ENCODE results near the gene SNX1. TPM values are rescaled to one million over a fixed set of nuclear protein-coding genes. Genes with fewer than 3 reads are reported as not detected.
"Not testable (repeated sequence)": the region's sequence is repeated elsewhere in the genome, so short reads cannot be mapped to it uniquely, and the experiment has no call there.

Gene SNX1
- total RNA-seq, 1 donor from 2014 or later = 87.7 TPM

GRCh38 chr15:64071931-64072765 lies 23.6 kb upstream of the SNX1 start:
- FAIRE-seq = no peak
- Histone ChIP-seq H3K27ac (ENCODE audit: low read depth, low read length) (peak overlapping the region; percentile 26), H3K4me2 (ENCODE audit: low read length) (peak overlapping the region; percentile 27), H3K9ac (ENCODE audit: low read length) (no peak overlapping the region), H3K27me3 (ENCODE audit: insufficient read depth, low read length) (no peaks in the 10 kb centered on the region), H3K9me3 (ENCODE audit: insufficient read depth, low read depth, low read length) (no peaks in the 10 kb centered on the region), H3K4me1 (ENCODE audit: insufficient read depth, low read length) (peaks cover 14% of the 10 kb centered on the region), H3K36me3 (ENCODE audit: insufficient read depth, low read length) (peaks cover 4% of the 10 kb centered on the region), H4K20me1 (ENCODE audit: insufficient read depth, low read length) (peaks cover 4% of the 10 kb centered on the region), H3K79me2 (ENCODE audit: insufficient read depth, low read length) (no peaks in the 10 kb centered on the region), H2AFZ (ENCODE audit: low read depth, low read length) (no peak overlapping the region), H3K4me3 (ENCODE audit: insufficient read depth, low read depth, low read length) (no peak overlapping the region)
- Mint-ChIP-seq H3K4me3 (ENCODE audit: unreplicated experiment) (no peak overlapping the region), H3K27me3 (ENCODE audit: low read depth, unreplicated experiment) (no peaks in the 10 kb centered on the region), H3K9me3 (ENCODE audit: unreplicated experiment) (no peaks in the 10 kb centered on the region), H3K4me1 (ENCODE audit: low read depth, unreplicated experiment) (peaks cover 8% of the 10 kb centered on the region), H3K36me3 (ENCODE audit: low read depth, unreplicated experiment) (peaks cover 8% of the 10 kb centered on the region), H3K27ac (ENCODE audit: unreplicated experiment) (peak overlapping the region; percentile 64)
- DNase-seq (ENCODE audit: low read depth) = no peak
- no peak for TF ChIP-seq CTCF (IDR thresholded peaks at IDR 0.05; ENCODE audit: insufficient read depth, low read depth, low read length)
- no peak for TF ChIP-seq EZH2 (IDR thresholded peaks at IDR 0.05; ENCODE audit: insufficient read depth, low read length)

- no peak overlapping the region for H3K27ac ChIP-seq (ENCODE audit: low read depth, low read length)
- Mint-ChIP-seq H3K9me3 (ENCODE audit: unreplicated experiment) (no peaks in the 10 kb centered on the region), H3K27ac (ENCODE audit: unreplicated experiment) (no peak overlapping the region), H3K27me3 (ENCODE audit: low read depth, unreplicated experiment) (no peaks in the 10 kb centered on the region), H3K4me3 (ENCODE audit: unreplicated experiment) (no peak overlapping the region), H3K4me1 (ENCODE audit: low read depth, unreplicated experiment) (peaks cover 8% of the 10 kb centered on the region), H3K36me3 (ENCODE audit: low read depth, unreplicated experiment) (peaks cover 8% of the 10 kb centered on the region)
- no peaks in the 10 kb centered on the region for H3K27me3 ChIP-seq (ENCODE audit: insufficient read depth, low read length)
- peaks cover 3% of the 10 kb centered on the region for H3K79me2 ChIP-seq (ENCODE audit: insufficient read depth, low read length)
- H3K9me3 ChIP-seq (ENCODE audit: insufficient read depth, low read depth, low read length) = no peaks in the 10 kb centered on the region
- TF ChIP-seq CTCF (IDR thresholded peaks at IDR 0.05; ENCODE audit: insufficient read depth, low read depth, low read length) (no peak), EZH2 (IDR thresholded peaks at IDR 0.05; ENCODE audit: insufficient read depth, low read length) (no peak)
- no peak for DNase-seq (ENCODE audit: low read depth)
- H3K4me3 ChIP-seq (ENCODE audit: insufficient read depth, low read depth, low read length) = no peak overlapping the region
- no peak overlapping the region for H2AFZ ChIP-seq (ENCODE audit: low read depth, low read length)
- FAIRE-seq = no peak
- H3K36me3 ChIP-seq (ENCODE audit: insufficient read depth, low read length) = peaks cover 4% of the 10 kb centered on the region
- no peak overlapping the region for H3K9ac ChIP-seq (ENCODE audit: low read length)
- H3K4me2 ChIP-seq (ENCODE audit: low read length) = no peak overlapping the region
- peaks cover 4% of the 10 kb centered on the region for H4K20me1 ChIP-seq (ENCODE audit: insufficient read depth, low read length)
- peaks cover 14% of the 10 kb centered on the region for H3K4me1 ChIP-seq (ENCODE audit: insufficient read depth, low read length)
Observed at GRCh38 chr15:64072812-64073211, 23.0 kb upstream of the SNX1 start.

- not testable (repeated sequence) for H3K9ac ChIP-seq (ENCODE audit: low read length); H3K27me3 Mint-ChIP-seq (ENCODE audit: low read depth, unreplicated experiment); H3K9me3 ChIP-seq (ENCODE audit: insufficient read depth, low read depth, low read length); H3K36me3 ChIP-seq (ENCODE audit: insufficient read depth, low read length); H3K9me3 Mint-ChIP-seq (ENCODE audit: unreplicated experiment); H4K20me1 ChIP-seq (ENCODE audit: insufficient read depth, low read length); H3K27ac ChIP-seq (ENCODE audit: low read depth, low read length); H3K27ac Mint-ChIP-seq (ENCODE audit: unreplicated experiment); H3K4me2 ChIP-seq (ENCODE audit: low read length); DNase-seq (ENCODE audit: low read depth); H3K36me3 Mint-ChIP-seq (ENCODE audit: low read depth, unreplicated experiment); FAIRE-seq; H3K79me2 ChIP-seq (ENCODE audit: insufficient read depth, low read length); H3K4me1 Mint-ChIP-seq (ENCODE audit: low read depth, unreplicated experiment); H3K4me3 Mint-ChIP-seq (ENCODE audit: unreplicated experiment); H2AFZ ChIP-seq (ENCODE audit: low read depth, low read length); H3K4me3 ChIP-seq (ENCODE audit: insufficient read depth, low read depth, low read length); H3K27me3 ChIP-seq (ENCODE audit: insufficient read depth, low read length)
- H3K4me1 ChIP-seq (ENCODE audit: insufficient read depth, low read length) = peaks cover 14% of the 10 kb centered on the region
Observed at GRCh38 chr15:64073496-64073895, 22.3 kb upstream of the SNX1 start.

Data from astrocyte (in vitro differentiated cells and primary cell).